Motor neuron (in vitro differentiated cells): ENCODE measurements around the gene ZNF512. TPM values are rescaled to one million over a fixed set of nuclear protein-coding genes. Genes with fewer than 3 reads are reported as not detected.
"Not testable (repeated sequence)": the region's sequence is repeated elsewhere in the genome, so short reads cannot be mapped to it uniquely, and the experiment has no call there.

ENCODE experiments used
- ATAC-seq, 8 experiments: fragments of 200-7000 bp; cut with Tn5 transposase; replicated peaks in 6 of 8; 2 replicates each; pipeline ENCODE4 v1.8.0; 2021; ENCODE audit warnings: mild to moderate bottlenecking in 8 of 8, moderate library complexity in 8 of 8
- H3K27ac ChIP-seq, 2 donors: fragments of 250-450 bp; sonication (Bioruptor Pico); 2 replicates each; pipeline ENCODE4 v1.9.0; 2021; ENCODE audit warnings: antibody characterized with exemption in 2 of 2, mild to moderate bottlenecking in 2 of 2, moderate library complexity in 1 of 2
- H3K4me1 ChIP-seq, 2 donors: fragments of 250-450 bp; sonication (Bioruptor Pico); replicated peaks in 1 of 2; 2 replicates each; pipeline ENCODE4 v1.6.1; 2021; ENCODE audit warnings: antibody characterized with exemption in 2 of 2, mild to moderate bottlenecking in 2 of 2, moderate library complexity in 1 of 2
- H3K4me3 ChIP-seq, 5 donors: fragments of 250-450 bp; sonication (Bioruptor Pico); 2 replicates each; pipeline ENCODE4 v1.9.0; 2021; ENCODE audit warnings: antibody characterized with exemption in 5 of 5, mild to moderate bottlenecking in 5 of 5, moderate library complexity in 4 of 5
- WGBS, 10 experiments: fragments of 450-650 bp; shearing (Covaris generic); methylation state at CpG; one replicate each; pipeline ENCODE4 v1.0.0; 2022; 5-methylcytosine and 5-hydroxymethylcytosine counted together
- in situ Hi-C, 9 experiments: fragments of 400-800 bp; cut with MboI; loops; one replicate each; pipeline ENCODE4 v1.15.0; 2021; ENCODE audit warnings: low sequenced_read_pairs in 9 of 9, low pct_unique_long_range_greater_than_20kb in 2 of 9; ENCODE audit not compliant: unreplicated experiment in 9 of 9
- total RNA-seq, 8 experiments: library from RNA; unstranded; fragments of 300-600 nt; gene quantifications; 2 replicates each; pipeline versions ENCODE4 v1.2.3 to v1.2.4, GENCODE V29; 2022

The ZNF512 gene
- total RNA-seq, 8 experiments from 2014 or later, result 15.7 to 67.2 (median 51.4) TPM

DNA sequence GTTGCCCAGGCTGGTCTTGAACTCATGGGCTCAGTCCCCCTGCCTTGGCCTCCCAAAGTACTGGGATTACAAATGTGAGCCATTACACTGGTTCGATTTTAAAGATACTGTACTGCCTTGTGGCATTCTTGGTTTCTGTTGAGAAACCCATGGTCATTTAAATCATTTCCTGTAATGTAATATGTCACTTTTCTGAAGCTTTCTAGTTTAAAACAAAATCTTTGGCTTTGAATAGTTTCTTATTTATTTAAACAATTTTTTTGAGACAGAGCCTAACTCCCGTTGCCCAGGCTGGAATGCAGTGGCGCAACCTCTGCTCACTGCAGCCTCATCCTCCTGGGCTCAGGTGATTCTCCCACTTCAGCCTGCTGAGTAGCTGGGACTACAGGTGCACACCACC is 8.9 kb downstream of the ZNF512 start:
- in situ Hi-C loops, result no loop called here
- no peak for ATAC-seq
- Histone ChIP-seq H3K27ac (no peak overlapping the region), H3K4me1 (no peaks in the 10 kb centered on the region), H3K4me3 (no peak overlapping the region)
- WGBS, 10 experiments, result 81 to 100% (median 100%) methylated on average over 1 to 3 of the region's 3 CpGs; no CpG with 5 or more reads in 4 of the 10 experiments

DNA sequence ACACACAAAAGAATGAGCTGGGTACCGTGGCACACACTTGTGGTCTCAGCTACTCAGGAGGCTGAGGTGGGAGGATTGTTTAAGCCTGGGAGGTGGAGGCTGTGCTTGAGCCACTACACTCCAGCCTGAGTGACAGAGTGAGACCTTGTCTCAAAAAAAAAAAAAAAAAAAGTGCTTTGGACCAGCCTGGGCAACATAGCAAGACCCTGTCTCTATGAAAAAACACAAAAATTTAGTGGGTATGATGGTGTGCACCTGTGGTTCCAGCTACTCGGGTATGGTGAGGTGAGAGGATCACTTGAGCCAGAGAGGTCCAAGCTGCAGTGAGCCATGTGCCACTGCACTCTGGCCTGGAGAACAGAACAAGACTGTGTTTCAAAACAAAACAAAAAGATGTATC is 10.4 kb downstream of the ZNF512 start:
- WGBS, 10 experiments, result 70 to 100% (median 97%) methylated on average over 1 to 2 of the region's 2 CpGs; no CpG with 5 or more reads in 4 of the 10 experiments
- in situ Hi-C loops, result no loop called here

DNA sequence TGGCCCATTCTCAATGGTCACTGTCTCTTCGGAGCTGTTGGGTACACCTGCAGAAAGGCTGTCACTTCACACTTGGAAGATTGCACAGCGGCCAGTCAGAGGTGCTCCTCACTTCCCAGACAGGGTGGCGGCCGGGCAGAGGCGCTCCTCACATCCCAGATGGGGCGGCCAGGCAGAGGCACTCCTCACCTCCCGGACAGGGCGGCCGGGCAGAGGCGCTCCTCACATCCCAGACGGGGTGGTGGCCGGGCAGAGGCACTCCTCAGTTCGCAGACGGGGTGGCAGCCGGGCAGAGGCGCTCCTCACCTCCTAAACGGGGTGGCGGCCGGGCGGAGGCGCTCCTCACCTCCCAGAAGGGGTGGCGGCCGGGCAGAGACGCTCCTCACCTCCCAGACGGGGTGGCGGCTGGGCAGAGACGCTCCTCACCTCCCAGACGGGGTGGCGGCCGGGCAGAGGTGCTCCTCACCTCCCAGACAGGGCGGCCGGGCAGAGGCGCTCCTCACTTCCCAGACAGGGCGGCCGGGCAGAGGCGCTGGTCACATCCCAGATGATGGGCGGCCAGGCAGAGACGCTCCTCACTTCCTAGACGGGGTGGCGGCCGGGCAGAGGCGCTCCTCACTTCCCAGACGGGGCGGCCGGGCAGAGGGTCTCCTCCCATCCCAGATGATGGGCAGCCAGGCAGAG is 11.3 kb downstream of the ZNF512 start:
- WGBS, 10 experiments, result 100% methylated on average over 1 to 4 of the region's 45 CpGs; no CpG with 5 or more reads in 7 of the 10 experiments
- H3K4me1 ChIP-seq, H3K4me3 ChIP-seq, in situ Hi-C loops, H3K27ac ChIP-seq, ATAC-seq: not testable (repeated sequence)

More for the DNA sequence above, 10.4 kb downstream of the ZNF512 start:
- Histone ChIP-seq H3K27ac (no peak overlapping the region), H3K4me1 (no peaks in the 10 kb centered on the region), H3K4me3 (no peak overlapping the region)
- no peak for ATAC-seq

DNA sequence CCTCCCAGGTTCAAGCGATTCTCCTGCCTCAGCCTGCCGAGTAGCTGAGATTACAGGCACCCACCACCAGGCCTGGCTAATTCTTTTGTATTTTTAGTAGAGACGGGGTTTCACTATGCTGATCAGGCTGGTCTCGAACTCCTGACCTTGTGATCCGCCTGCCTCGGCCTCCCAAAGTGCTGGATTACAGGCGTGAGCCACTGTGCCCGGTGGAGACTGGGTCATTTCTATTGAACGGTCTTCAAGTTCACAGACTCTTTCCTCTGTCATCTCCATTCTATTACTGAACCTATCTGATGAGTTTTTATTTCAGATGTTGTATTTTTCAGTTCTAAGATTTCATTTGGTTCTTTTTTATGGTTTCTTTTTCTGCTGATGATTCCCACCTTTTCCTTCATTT is 12.6 kb downstream of the ZNF512 start:
- H3K4me3 ChIP-seq, H3K27ac ChIP-seq, in situ Hi-C loops, H3K4me1 ChIP-seq, ATAC-seq: not testable (repeated sequence)
- WGBS, 10 experiments, result 88 to 100% (median 97%) methylated on average over 3 to 9 of the region's 9 CpGs; no CpG with 5 or more reads in 1 of the 10 experiments

DNA sequence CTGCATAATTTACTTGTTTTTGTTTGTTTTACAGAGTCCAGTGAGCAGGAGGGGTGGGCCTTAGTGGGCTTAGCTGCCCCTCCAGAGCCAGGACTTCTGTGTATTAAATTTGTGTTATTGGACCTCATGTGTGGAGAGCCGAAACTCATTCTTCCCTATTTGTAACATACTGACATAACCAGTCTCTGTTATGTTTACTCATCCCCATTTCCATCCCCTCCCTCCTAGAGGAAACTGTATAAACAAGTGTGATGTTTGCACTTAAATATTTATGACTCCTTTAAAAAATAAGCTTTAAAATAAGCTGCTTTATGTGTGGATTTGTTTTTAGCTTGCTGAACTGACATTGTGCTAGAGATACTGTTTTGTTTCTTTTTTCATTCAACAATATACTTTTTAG is 13.8 kb downstream of the ZNF512 start:
- 57 to 100% (median 100%) methylated on average over 1 of the region's 1 CpG; no CpG with 5 or more reads in 4 of the 10 experiments for WGBS, 10 experiments
- Histone ChIP-seq H3K27ac (no peak overlapping the region), H3K4me3 (no peak overlapping the region), H3K4me1 (no peaks in the 10 kb centered on the region)
- in situ Hi-C loops, result no loop called here
- no peak for ATAC-seq

DNA sequence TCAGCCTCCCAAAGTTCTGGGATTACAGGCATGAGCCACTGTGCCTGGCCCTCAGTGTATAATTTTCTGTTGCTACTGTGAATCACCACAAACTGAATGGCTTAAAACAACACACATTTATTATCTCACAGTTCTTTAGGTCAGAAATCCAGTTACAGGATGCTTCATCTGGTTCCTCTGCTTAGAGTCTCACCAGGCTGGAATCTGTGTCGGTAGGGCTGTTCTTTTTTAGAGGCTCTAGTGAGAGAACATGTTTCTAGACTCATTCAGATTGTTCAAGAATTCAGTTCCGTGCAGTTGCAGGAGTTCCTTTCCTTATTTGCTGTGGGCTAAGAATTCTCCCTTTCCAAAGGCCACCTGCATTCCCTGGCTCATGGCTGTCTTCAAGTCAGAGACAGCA is 23.8 kb downstream of the ZNF512 start:
- WGBS, 10 experiments, result 78 to 100% (median 100%) methylated on average over 1 to 2 of the region's 2 CpGs; no CpG with 5 or more reads in 5 of the 10 experiments
- in situ Hi-C loops, result no loop called here
- Histone ChIP-seq H3K4me3 (no peak overlapping the region), H3K4me1 (no peaks in the 10 kb centered on the region), H3K27ac (no peak overlapping the region)
- ATAC-seq, result no peak

DNA sequence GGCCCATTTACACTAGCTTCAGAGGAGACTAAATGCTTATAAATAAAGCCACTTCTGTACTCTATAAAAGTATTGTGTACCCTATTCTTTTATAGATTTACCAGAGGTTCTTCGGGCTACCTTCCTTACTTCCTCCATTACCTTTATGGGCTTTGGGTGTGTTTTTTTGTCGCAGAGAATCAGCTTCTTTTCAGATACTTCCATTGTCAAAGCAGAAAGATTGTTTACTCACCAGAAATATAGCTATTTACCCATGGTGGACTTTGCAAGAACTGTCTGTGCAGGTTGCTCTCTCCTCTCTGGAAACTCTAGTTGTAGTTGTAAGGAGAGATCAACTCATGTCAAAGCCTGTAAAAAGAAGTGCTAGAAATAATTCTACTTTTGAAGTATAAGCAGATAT is 31.1 kb downstream of the ZNF512 start:
- no peak overlapping the region for H3K4me3 ChIP-seq
- 86 to 100% (median 98%) methylated on average over 1 to 2 of the region's 2 CpGs; no CpG with 5 or more reads in 2 of the 10 experiments for WGBS, 10 experiments
- H3K27ac ChIP-seq, result no peak overlapping the region
- ATAC-seq, result no peak
- in situ Hi-C loops, result no loop called here
- no peaks in the 10 kb centered on the region for H3K4me1 ChIP-seq

DNA sequence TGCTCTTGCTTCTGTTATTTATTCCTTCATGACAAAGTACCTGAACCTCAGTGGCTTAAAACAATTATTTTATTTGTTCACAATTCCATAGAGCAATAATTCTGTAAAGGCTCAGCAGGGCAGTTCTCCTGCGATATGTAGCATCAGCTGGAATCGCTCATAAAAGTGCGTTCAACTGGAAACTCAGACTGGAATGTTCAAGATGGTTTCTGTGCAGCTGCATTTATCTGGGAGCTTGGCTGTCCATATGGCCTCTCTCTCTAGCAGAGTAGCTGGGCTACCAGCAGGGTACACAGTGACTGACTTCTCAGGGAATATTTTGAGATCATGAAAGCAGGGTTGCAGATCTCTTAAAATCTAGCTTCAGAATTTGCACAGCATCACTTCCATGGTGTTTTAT is 32.5 kb downstream of the ZNF512 start:
- Histone ChIP-seq H3K27ac (no peak overlapping the region), H3K4me3 (no peak overlapping the region), H3K4me1 (no peaks in the 10 kb centered on the region)
- in situ Hi-C loops, result no loop called here
- no peak for ATAC-seq
- 20 to 100% (median 88%) methylated on average over 1 to 3 of the region's 3 CpGs; no CpG with 5 or more reads in 3 of the 10 experiments for WGBS, 10 experiments

DNA sequence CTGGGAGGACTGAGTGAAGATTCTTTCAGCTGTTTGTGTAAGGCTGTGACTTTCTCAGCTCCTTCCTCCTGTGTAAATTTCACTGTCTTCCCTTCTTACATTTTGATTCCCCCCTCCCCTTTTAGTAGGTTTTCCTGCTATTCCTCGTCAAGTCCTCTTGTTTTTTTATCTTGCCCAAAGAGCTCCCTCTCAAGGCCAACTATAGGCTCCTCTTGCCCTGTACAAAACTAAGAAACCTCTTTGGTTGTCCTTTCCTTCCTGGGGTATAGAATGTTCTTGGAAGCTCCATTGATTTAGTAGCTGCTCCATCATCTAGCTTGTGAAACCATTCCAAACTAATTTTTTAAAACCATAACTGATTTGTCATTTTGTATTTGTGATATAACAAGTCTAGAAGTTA is 38.7 kb downstream of the ZNF512 start:
- in situ Hi-C loops, result no loop called here
- H3K4me3 ChIP-seq, result no peak overlapping the region
- no peak overlapping the region for H3K27ac ChIP-seq
- 0 to 100% (median 100%) methylated on average over 1 of the region's 1 CpG; no CpG with 5 or more reads in 3 of the 10 experiments for WGBS, 10 experiments
- peak in 1 of 8 experiments; percentile 5 for ATAC-seq
- peaks cover 0 to 4% of the 10 kb centered on the region in 2 donors for H3K4me1 ChIP-seq

DNA sequence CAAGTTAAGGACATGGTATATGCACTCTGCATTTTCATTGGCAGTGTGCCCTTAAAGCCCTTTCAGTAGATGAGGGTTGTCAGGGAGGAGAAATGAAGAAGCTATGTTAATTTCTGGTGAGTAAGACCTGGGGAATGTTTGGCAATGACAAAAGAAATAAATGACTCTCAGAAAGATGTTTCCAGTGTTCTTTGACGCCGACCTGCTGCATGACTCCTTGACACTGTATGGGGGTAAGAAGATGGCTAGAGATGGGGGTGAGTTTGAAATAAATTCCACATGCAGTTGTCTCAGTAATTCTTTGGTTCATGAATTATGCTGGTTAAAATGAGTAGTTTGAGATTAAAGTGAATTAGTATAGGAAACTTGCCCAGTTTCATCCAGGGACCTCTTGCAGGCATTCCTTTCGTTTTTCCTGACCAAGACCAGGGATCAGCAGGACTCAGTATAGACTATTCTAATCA is 40.1 kb downstream of the ZNF512 start:
- H3K4me1 ChIP-seq, result peaks cover 10 to 17% of the 10 kb centered on the region in 2 donors
- no peak overlapping the region for H3K27ac ChIP-seq
- in situ Hi-C loops, result no loop called here
- H3K4me3 ChIP-seq, result no peak overlapping the region
- WGBS, 10 experiments, result 0 to 100% (median 51%) methylated on average over 1 to 3 of the region's 3 CpGs
- ATAC-seq, result peak; percentile 34 to 97 (median 72)

DNA sequence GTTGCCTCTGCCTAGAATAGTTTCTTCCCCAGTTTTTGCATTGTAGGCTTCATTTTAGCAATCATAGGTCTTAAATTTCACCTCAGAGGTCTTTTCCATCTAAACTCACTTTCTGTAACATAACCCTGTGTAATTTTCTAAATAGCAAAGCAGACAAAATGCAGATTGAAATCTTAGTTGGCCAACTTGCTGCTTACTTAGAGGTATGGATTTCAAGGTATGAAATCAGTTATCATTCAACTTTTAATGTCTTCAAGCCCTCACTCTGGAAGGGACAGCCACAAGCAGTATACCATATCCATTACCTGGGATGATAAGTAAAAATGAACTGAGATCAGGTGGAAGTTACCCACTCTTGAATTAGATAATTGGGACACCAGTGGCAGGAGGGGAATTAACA is 42.1 kb downstream of the ZNF512 start:
- ATAC-seq, result no peak
- H3K4me1 ChIP-seq, result peaks cover 15 to 21% of the 10 kb centered on the region in 2 donors
- no peak overlapping the region for H3K27ac ChIP-seq
- in situ Hi-C loops, result no loop called here
- H3K4me3 ChIP-seq, result no peak overlapping the region

DNA sequence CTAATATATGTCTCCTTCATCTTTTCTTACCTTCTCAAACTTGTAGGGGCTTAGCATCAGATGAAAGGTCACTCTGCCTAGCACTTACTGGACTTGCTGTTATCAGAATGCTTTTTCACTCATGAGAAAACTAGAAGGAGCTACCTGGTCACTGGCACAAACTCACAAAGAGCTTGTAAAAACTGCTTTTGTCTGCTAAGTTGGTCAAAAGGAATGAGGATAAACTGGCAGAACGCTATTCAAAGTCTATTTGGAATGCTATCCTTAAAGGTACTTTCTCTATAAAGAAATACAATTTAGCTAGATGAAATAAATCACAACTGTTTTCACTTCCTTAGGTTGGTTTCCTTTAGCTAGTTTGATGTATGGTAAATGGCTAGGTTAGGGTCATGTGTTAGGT is 43.5 kb downstream of the ZNF512 start:
- H3K27ac ChIP-seq, in situ Hi-C loops: not testable (repeated sequence)
- WGBS, 10 experiments, result 60 to 100% (median 90%) methylated on average over 1 of the region's 1 CpG; no CpG with 5 or more reads in 3 of the 10 experiments

DNA sequence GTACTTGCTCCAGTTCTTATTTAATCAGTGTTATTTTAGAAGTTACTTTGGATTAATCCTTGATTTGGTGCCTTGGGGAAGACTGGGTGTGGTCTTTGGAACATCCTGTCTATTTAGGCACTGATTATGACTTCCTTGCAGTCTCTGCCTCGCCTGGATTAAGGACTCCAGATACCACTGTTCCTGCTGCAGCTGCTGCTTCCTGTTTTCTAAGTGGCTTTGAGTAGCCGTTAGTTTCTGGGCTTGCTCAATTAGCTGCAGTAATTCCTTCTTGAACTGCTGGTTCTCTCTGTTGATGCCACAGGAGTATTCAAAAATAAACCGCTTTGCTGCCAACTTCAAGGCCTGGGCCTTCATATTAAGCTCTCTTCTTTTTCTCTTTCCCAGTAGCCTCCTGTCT is 44.1 kb downstream of the ZNF512 start:
- not testable (repeated sequence) for H3K27ac ChIP-seq, ATAC-seq

More for the DNA sequence above, 43.5 kb downstream of the ZNF512 start:
- H3K4me1 ChIP-seq, result peaks cover 17 to 21% of the 10 kb centered on the region in 2 donors
- not testable (repeated sequence) for ATAC-seq, H3K4me3 ChIP-seq

More for the DNA sequence above, 44.1 kb downstream of the ZNF512 start:
- peaks cover 17 to 21% of the 10 kb centered on the region in 2 donors for H3K4me1 ChIP-seq
- WGBS, 10 experiments, result 58 to 90% (median 70%) methylated on average over 1 to 2 of the region's 3 CpGs; no CpG with 5 or more reads in 3 of the 10 experiments
- in situ Hi-C loops, H3K4me3 ChIP-seq: not testable (repeated sequence)
